Measurements from ENCODE around the gene FDX2.

The FDX2 gene

GRCh38 chr19:10315335-10316214 is at the start of gene FDX2:
Gene FDX2, minus strand, starts transcription at chr19:10316015. Its CDS starts 19 bp downstream, at chr19:10315996.
- Histone ChIP-seq H4K20me1 (ENCODE audit: control insufficient read depth, insufficient read depth, low read depth, low read length) (no peaks in the 10 kb centered on the region), H3K27me3 (ENCODE audit: control insufficient read depth, low read length) (no peaks in the 10 kb centered on the region)

DNA sequence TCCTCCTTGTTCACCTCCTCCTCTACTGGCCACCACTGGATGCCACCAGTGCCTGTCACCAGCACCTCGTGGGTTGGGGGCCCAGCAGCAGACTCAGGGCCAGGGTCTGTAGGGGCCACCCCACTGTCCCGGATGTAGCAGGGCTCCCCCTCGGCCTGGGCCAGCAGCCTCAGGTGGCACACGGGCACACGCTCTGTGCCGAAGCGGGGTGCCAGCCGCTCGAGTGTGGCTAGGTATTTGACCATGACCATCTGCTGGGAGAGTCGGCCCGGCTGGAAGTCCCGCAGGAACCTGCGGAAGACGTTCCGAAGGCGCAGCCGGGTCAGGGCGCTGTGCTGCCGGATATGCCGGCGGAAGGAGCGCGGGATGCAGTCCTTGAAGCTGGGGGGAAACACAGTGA is 49.7 kb upstream of the FDX2 start:
- Histone ChIP-seq H3K27me3 (ENCODE audit: control insufficient read depth, low read length) (no peaks in the 10 kb centered on the region), H3K36me3 (ENCODE audit: control insufficient read depth, low read length) (peaks cover 70% of the 10 kb centered on the region), H3K27ac (ENCODE audit: low read depth, low read length) (no peak overlapping the region), H3F3A (ENCODE audit: control insufficient read depth, insufficient read depth) (no peaks in the 10 kb centered on the region), H3K9me2 (replicated peaks; ENCODE audit: control insufficient read depth, low read length) (no peaks in the 10 kb centered on the region), H3K4me3 (ENCODE audit: low read length) (no peak overlapping the region), H3K9me3 (ENCODE audit: control insufficient read depth, insufficient read depth, low read length) (no peaks in the 10 kb centered on the region), H3K4me2 (ENCODE audit: low read length) (no peak overlapping the region), H3K79me2 (ENCODE audit: control insufficient read depth, low read length) (no peaks in the 10 kb centered on the region), H3K4me1 (ENCODE audit: control insufficient read depth, low read length) (no peaks in the 10 kb centered on the region), H4K20me1 (ENCODE audit: control insufficient read depth, insufficient read depth, low read depth, low read length) (no peaks in the 10 kb centered on the region)
- TF ChIP-seq EZH2phosphoT487 (IDR thresholded peaks at IDR 0.05; ENCODE audit: borderline replicate concordance, low read length) (no peak), CTCF (IDR thresholded peaks at IDR 0.05; ENCODE audit: low read depth, low read length, poor library complexity, severe bottlenecking) (no peak)

More at GRCh38 chr19:10315335-10316214, at the start of gene FDX2:
- H3F3A ChIP-seq (ENCODE audit: control insufficient read depth, insufficient read depth): peaks cover 10% of the 10 kb centered on the region
- TF ChIP-seq EZH2phosphoT487 (IDR thresholded peaks at IDR 0.05; ENCODE audit: borderline replicate concordance, low read length) (no peak), CTCF (IDR thresholded peaks at IDR 0.05; ENCODE audit: low read depth, low read length, poor library complexity, severe bottlenecking) (no peak)
- peaks cover 14% of the 10 kb centered on the region for H3K4me1 ChIP-seq (ENCODE audit: control insufficient read depth, low read length)
- peak within 1 kb of the TSS; percentile 87 for H3K4me3 ChIP-seq (ENCODE audit: low read length)
- peak within 1 kb of the TSS; percentile 92 for H3K4me2 ChIP-seq (ENCODE audit: low read length)
- no peaks in the 10 kb centered on the region for H3K9me3 ChIP-seq (ENCODE audit: control insufficient read depth, insufficient read depth, low read length)
- H3K27ac ChIP-seq (ENCODE audit: low read depth, low read length): no peak within 1 kb of the TSS
- H3K79me2 ChIP-seq (ENCODE audit: control insufficient read depth, low read length): peaks cover 10% of the 10 kb centered on the region
- H3K9me2 ChIP-seq (replicated peaks; ENCODE audit: control insufficient read depth, low read length): no peaks in the 10 kb centered on the region
- H3K36me3 ChIP-seq (ENCODE audit: control insufficient read depth, low read length): peaks cover 44% of the 10 kb centered on the region

DNA sequence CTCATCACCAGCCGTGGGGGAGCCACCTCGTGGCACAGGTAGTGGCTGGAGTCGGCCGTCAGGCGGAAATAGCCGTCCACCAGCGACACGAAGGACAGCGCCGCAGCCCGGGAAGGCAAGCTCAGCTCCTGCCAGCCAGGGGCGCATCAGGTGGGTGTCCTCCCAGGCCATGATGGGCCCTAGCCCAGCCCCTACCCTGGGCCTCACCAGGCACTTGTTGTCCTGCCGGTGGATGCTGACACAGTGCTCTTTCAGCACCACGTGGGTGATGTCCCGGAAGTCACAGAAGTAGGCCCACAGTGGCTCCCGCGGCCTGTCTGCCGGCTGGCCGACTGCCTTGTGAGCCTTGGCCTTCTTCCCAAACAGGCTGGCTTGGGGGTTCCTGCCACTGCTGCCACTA is 48.8 kb upstream of the FDX2 start:
- TF ChIP-seq EZH2phosphoT487 (IDR thresholded peaks at IDR 0.05; ENCODE audit: borderline replicate concordance, low read length): no peak
- TF ChIP-seq CTCF (IDR thresholded peaks at IDR 0.05; ENCODE audit: low read depth, low read length, poor library complexity, severe bottlenecking): no peak
- peaks cover 70% of the 10 kb centered on the region for H3K36me3 ChIP-seq (ENCODE audit: control insufficient read depth, low read length)

More for the DNA sequence above, 48.8 kb upstream of the FDX2 start:
- Histone ChIP-seq H3K9me3 (ENCODE audit: control insufficient read depth, insufficient read depth, low read length) (no peaks in the 10 kb centered on the region), H3K4me3 (ENCODE audit: low read length) (no peak overlapping the region), H3K4me1 (ENCODE audit: control insufficient read depth, low read length) (no peaks in the 10 kb centered on the region), H3K27me3 (ENCODE audit: control insufficient read depth, low read length) (no peaks in the 10 kb centered on the region), H3K79me2 (ENCODE audit: control insufficient read depth, low read length) (no peaks in the 10 kb centered on the region), H3K9me2 (replicated peaks; ENCODE audit: control insufficient read depth, low read length) (no peaks in the 10 kb centered on the region), H4K20me1 (ENCODE audit: control insufficient read depth, insufficient read depth, low read depth, low read length) (no peaks in the 10 kb centered on the region), H3K4me2 (ENCODE audit: low read length) (no peak overlapping the region), H3F3A (ENCODE audit: control insufficient read depth, insufficient read depth) (no peaks in the 10 kb centered on the region), H3K27ac (ENCODE audit: low read depth, low read length) (no peak overlapping the region)
